ENCODE measurements around the gene KCNT1. TPM values are rescaled to one million over a fixed set of nuclear protein-coding genes. Genes with fewer than 3 reads are reported as not detected.

KCNT1 gene
- polyA plus RNA-seq, 1 donor (not counting 4 experiments of a cell fraction or from before 2014, with no cell fraction given), result not detected

DNA sequence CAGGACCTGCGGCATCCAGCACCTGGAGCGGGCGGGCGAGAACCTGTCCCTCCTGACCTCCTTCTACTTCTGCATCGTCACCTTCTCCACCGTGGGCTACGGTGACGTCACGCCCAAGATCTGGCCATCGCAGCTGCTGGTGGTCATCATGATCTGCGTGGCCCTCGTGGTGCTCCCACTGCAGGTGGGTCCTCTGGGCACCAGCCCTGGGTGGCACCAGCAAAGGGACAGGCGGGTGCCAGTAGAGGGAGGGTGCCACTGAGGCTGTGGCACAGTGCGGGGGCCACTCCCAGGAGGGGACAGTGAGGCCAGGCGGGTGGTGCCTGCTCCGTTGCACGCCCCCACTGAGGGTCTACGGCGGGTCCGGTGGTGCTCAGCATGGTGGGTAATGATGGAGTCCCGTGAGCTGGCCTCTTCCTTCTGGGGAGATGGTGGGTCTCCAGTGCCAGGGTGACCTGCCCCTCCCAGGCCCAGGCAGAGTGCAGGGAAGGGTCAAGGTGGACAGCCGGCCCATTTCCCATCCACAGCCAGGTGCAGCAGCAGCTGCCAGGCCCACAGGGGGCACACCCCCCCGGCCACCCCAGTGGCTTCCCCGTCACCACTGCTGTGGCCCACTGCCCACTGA is 57.8 kb downstream of the KCNT1 start:
- Histone ChIP-seq H3K27ac (ENCODE audit: control insufficient read depth, insufficient read depth, low read length) (no peak overlapping the region), H3K27me3 (ENCODE audit: control insufficient read depth, extremely low read depth, insufficient read depth, low read length) (no peaks in the 10 kb centered on the region), H3K79me2 (ENCODE audit: control insufficient read depth, insufficient read depth, low read length) (no peaks in the 10 kb centered on the region), H2AFZ (ENCODE audit: control insufficient read depth, low read length) (no peak overlapping the region), H3K36me3 (ENCODE audit: control insufficient read depth in 2 of 2, extremely low read depth in 1 of 2, insufficient read depth in 2 of 2, low read length in 2 of 2) (no peaks in the 10 kb centered on the region), H3K4me2 (ENCODE audit: control insufficient read depth, extremely low read depth, insufficient read depth, low read depth, low read length) (no peak overlapping the region), H3K9me1 (ENCODE audit: control insufficient read depth, extremely low read depth, insufficient read depth, low read length) (no peaks in the 10 kb centered on the region), H4K20me1 (ENCODE audit: control insufficient read depth, extremely low read depth, insufficient read depth, low read length) (no peaks in the 10 kb centered on the region), H3K9ac (ENCODE audit: control insufficient read depth, extremely low read depth, insufficient read depth, low read length) (no peak overlapping the region), H3K9me3 (ENCODE audit: control insufficient read depth, low read depth, low read length) (peaks cover under 1% of the 10 kb centered on the region), H3K4me1 (ENCODE audit: control insufficient read depth, extremely low read depth, insufficient read depth, low read length) (no peaks in the 10 kb centered on the region), H3K4me3 (ENCODE audit: control insufficient read depth in 2 of 3, extremely low read depth in 1 of 3, insufficient read depth in 2 of 3, low read depth in 1 of 3, low read length in 3 of 3) (no peak overlapping the region)
- dilution Hi-C loops (cut with MboI; ENCODE audit: extremely low pct_ligation_motif_present, low sequenced_read_pairs), result no loop called here
- DNase-seq (ENCODE audit: low read depth, low spot score), result no peak
- TF ChIP-seq, protein P1, sequence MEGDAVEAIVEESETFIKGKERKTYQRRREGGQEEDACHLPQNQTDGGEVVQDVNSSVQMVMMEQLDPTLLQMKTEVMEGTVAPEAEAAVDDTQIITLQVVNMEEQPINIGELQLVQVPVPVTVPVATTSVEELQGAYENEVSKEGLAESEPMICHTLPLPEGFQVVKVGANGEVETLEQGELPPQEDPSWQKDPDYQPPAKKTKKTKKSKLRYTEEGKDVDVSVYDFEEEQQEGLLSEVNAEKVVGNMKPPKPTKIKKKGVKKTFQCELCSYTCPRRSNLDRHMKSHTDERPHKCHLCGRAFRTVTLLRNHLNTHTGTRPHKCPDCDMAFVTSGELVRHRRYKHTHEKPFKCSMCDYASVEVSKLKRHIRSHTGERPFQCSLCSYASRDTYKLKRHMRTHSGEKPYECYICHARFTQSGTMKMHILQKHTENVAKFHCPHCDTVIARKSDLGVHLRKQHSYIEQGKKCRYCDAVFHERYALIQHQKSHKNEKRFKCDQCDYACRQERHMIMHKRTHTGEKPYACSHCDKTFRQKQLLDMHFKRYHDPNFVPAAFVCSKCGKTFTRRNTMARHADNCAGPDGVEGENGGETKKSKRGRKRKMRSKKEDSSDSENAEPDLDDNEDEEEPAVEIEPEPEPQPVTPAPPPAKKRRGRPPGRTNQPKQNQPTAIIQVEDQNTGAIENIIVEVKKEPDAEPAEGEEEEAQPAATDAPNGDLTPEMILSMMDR (optimal IDR thresholded peaks at IDR 0.05 in 1 of 3, IDR thresholded peaks at IDR 0.05 in 1 of 3, conservative IDR thresholded peaks at IDR 0.05 in 1 of 3; ENCODE audit: extremely low read depth in 1 of 3, insufficient read depth in 2 of 3, low read length in 3 of 3), result no peak
- TF ChIP-seq EZH2 (IDR thresholded peaks at IDR 0.05; ENCODE audit: low read length), result no peak
- FAIRE-seq, result no peak

- FAIRE-seq (no peak), DNase-seq (ENCODE audit: low read depth, low spot score) (no peak)
- Histone ChIP-seq H3K4me1 (ENCODE audit: control insufficient read depth, extremely low read depth, insufficient read depth, low read length) (no peaks in the 10 kb centered on the region), H3K9me3 (ENCODE audit: control insufficient read depth, low read depth, low read length) (peaks cover 3% of the 10 kb centered on the region), H3K4me3 (ENCODE audit: control insufficient read depth in 2 of 3, extremely low read depth in 1 of 3, insufficient read depth in 2 of 3, low read depth in 1 of 3, low read length in 3 of 3) (no peak overlapping the region), H3K27me3 (ENCODE audit: control insufficient read depth, extremely low read depth, insufficient read depth, low read length) (no peaks in the 10 kb centered on the region), H3K36me3 (ENCODE audit: control insufficient read depth in 2 of 2, extremely low read depth in 1 of 2, insufficient read depth in 2 of 2, low read length in 2 of 2) (no peaks in the 10 kb centered on the region), H3K27ac (ENCODE audit: control insufficient read depth, insufficient read depth, low read length) (no peak overlapping the region), H3K79me2 (ENCODE audit: control insufficient read depth, insufficient read depth, low read length) (no peaks in the 10 kb centered on the region), H3K4me2 (ENCODE audit: control insufficient read depth, extremely low read depth, insufficient read depth, low read depth, low read length) (no peak overlapping the region), H3K9ac (ENCODE audit: control insufficient read depth, extremely low read depth, insufficient read depth, low read length) (no peak overlapping the region), H2AFZ (ENCODE audit: control insufficient read depth, low read length) (no peak overlapping the region), H3K9me1 (ENCODE audit: control insufficient read depth, extremely low read depth, insufficient read depth, low read length) (no peaks in the 10 kb centered on the region), H4K20me1 (ENCODE audit: control insufficient read depth, extremely low read depth, insufficient read depth, low read length) (no peaks in the 10 kb centered on the region)
- TF ChIP-seq, protein P1 (optimal IDR thresholded peaks at IDR 0.05 in 1 of 3, IDR thresholded peaks at IDR 0.05 in 1 of 3, conservative IDR thresholded peaks at IDR 0.05 in 1 of 3; ENCODE audit: extremely low read depth in 1 of 3, insufficient read depth in 2 of 3, low read length in 3 of 3), result no peak
- TF ChIP-seq EZH2 (IDR thresholded peaks at IDR 0.05; ENCODE audit: low read length), result no peak
- dilution Hi-C loops (cut with MboI; ENCODE audit: extremely low pct_ligation_motif_present, low sequenced_read_pairs), result no loop called here
These were observed 58.5 kb downstream of the KCNT1 start for GRCh38 chr9:135760465-135760864.

Measured in keratinocyte (primary cell).